RWPE1 (cell line): ENCODE measurements around the gene USH1G.

ENCODE experiments used
- CTCF ChIA-PET: fragments of 350-600 bp; sonication (Branson Sonifier 250); formaldehyde crosslinking; extraction: SDS; loops from one replicate; lab custom pipeline; 2021; lab: Yijun Ruan, JAX
- POLR2A ChIA-PET: fragments of 400-600 bp; formaldehyde crosslinking; extraction: SDS; loops from one replicate; lab custom pipeline; 2020; ENCODE audit warnings: antibody characterized with exemption; ENCODE audit not compliant: low non-redundant PET; lab: Yijun Ruan, JAX
- DNase-seq: peaks from one replicate; pipeline ENCODE4 v3.0.0; 2012; ENCODE audit warnings: low spot score
- H3K27ac ChIP-seq: fragments of 450-650 bp; 2 replicates; pipeline ENCODE4 v1.5.1; 2017
- TF ChIP-seq, protein P1 (sequence below): fragments of 450-650 bp; conservative IDR thresholded peaks from 2 replicates; pipeline ENCODE4 v1.5.1; 2017; ENCODE audit warnings: low read depth, mild to moderate bottlenecking

Gene USH1G

GRCh38 chr17:74961657-74962350, 38.7 kb upstream of the USH1G start:
- H3K27ac ChIP-seq, result no peak overlapping the region
- TF ChIP-seq, protein P1, sequence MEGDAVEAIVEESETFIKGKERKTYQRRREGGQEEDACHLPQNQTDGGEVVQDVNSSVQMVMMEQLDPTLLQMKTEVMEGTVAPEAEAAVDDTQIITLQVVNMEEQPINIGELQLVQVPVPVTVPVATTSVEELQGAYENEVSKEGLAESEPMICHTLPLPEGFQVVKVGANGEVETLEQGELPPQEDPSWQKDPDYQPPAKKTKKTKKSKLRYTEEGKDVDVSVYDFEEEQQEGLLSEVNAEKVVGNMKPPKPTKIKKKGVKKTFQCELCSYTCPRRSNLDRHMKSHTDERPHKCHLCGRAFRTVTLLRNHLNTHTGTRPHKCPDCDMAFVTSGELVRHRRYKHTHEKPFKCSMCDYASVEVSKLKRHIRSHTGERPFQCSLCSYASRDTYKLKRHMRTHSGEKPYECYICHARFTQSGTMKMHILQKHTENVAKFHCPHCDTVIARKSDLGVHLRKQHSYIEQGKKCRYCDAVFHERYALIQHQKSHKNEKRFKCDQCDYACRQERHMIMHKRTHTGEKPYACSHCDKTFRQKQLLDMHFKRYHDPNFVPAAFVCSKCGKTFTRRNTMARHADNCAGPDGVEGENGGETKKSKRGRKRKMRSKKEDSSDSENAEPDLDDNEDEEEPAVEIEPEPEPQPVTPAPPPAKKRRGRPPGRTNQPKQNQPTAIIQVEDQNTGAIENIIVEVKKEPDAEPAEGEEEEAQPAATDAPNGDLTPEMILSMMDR, result peak; percentile 85
- DNase-seq, result peak; percentile 81
- POLR2A ChIA-PET, result interaction anchor here (0.5 to 0.9 kb wide), 4 partner anchors 26 to 92 kb away, joined by 3 to 4 read pairs (median 3); partner anchors contain the start of genes CDR2L and MRPL58
- CTCF ChIA-PET, result interaction anchor here (0.6 to 3.0 kb wide), 22 partner anchors 10 to 240 kb away, joined by 3 to 35 read pairs (median 6); partner anchors contain the start of genes CDR2L, HID1, MRPL58 and OTOP2

DNA sequence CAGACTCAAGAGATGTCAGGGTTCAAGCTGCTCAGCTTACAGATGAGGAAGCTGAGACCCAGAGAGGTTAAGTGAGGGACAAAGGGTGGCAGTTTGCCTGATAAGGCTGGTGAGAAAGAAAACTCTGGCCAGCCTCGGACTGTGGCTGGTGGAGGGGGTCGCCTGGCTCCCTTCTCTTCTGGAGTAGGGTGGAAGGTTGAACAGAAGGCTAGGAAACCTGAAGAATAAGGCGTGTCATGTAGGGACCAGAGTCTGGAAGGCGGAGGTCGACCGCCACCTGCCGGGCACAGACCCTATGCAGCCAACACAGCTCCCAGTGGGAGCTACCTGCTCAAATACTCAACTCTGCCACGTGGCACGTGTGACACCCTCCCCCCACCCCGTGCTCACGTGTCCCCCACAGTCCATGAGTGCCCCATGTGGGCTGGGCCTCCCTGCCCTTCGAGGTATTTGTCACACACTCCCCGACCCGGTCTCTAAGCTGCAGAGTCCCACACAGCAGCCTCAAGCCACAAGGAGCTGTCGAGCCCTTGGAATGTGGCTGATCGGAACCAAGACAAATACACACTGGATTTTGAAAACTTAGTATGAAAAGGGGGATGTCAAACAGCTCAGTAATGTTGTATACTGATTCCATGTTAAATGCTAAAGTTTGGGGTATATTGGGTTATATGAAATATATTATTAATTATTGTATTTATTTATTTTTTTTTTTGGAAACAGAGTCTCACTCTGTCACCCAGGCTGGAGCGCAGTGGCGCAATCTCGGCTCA, 37.7 kb upstream of the USH1G start:
- ChIA-PET CTCF (interaction anchor here (0.6 to 3.0 kb wide), 16 partner anchors 10 to 371 kb away, joined by 3 to 35 read pairs (median 6); partner anchors contain the start of genes HID1, MRPL58, OTOP2 and USH1G), POLR2A (no interaction called here)
- TF ChIP-seq, protein P1, result no peak
- DNase-seq, result no peak
- H3K27ac ChIP-seq, result peak overlapping the region; percentile 9; the same call in 1 of the 2 replicates

DNA sequence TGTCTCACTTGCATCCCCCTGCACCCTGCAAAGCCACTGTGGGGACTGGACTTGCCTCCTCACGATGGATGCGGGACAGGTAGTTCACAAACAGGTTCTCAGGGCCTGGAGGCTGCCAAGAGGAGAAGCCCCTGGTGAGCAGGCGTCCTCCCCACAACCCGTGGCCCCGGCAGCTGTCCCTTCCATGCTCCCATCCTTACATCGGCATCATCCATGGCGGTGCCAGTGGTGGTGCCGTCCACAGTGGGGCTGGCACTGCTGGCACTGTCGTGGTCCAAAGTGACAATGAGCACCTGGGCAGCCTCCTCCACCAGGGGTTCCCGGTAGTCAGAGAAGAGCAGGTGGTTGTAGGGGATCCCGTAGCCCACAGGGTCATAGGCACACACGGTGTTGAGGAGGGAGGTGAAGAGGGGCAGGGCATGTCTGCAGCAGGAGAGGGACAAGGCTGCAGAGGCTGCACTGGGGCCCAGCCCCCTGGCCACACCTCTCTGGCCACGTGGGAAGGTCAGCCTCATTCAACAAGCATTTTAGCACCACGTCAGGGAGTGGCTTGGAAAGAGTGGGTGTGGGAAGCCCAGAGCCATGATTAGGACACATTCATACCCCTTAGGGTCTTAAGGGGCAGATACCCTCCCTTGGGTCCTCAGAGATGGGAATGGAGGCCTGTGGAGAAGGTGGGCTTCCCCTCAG, 36.9 kb upstream of the USH1G start:
- TF ChIP-seq, protein P1, result no peak
- ChIA-PET CTCF (interaction anchor here (0.6 to 4.0 kb wide), 6 partner anchors 12 to 52 kb away, joined by 3 to 113 read pairs (median 25); partner anchors contain the start of genes HID1, MRPL58, OTOP2 and USH1G), POLR2A (no interaction called here)
- H3K27ac ChIP-seq, result peak overlapping the region; percentile 9; the same call in 1 of the 2 replicates
- DNase-seq, result peak; percentile 46

DNA sequence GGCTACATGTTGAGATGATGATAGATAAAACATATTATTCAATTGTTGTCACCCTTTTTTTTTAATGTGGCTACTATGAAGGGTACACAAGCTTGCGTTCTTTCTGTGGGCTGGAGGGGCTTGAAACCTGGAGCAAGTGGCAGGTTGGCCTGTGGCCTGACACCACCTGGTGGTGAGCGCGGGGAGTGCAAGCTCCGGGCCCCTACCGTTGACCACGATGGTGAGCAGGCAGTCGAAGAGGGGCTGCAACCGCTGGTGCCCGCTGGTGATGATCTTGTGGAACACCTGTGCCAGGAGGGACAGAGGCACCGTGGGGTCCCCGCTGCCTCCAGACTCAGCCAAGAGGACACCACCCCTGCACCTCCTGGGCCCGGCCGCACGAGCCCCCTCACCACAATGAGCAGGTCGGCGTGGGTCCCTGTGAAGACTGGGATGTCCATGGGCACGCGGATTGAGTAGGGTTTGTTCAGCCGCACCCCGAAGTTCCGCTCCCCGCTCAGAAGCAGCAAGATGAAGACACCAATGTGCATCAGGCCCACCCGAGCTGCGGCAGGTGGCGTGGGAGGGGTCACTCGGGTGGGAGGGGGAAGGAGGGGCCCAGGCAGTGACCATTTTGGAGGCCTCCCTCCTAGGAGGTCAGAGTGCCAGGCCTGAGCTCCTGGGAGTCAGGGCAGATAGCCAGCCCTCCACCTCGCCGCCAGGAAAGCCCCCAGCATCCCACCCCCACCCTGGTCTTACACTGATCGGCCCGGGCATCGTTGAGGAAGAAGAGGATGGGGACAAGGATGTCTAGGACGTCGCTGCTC, 35.1 kb upstream of the USH1G start:
- CTCF ChIA-PET, result interaction anchor here (0.5 to 4.0 kb wide), 26 partner anchors 8 to 1021 kb away, joined by 3 to 113 read pairs (median 4); partner anchors contain the start of genes ACOX1, MRPL58, OTOP2 and TEN1
- H3K27ac ChIP-seq, result no peak overlapping the region
- DNase-seq, result peak; percentile 78
- TF ChIP-seq, protein P1, result peak; percentile 97
- POLR2A ChIA-PET, result no interaction called here

DNA sequence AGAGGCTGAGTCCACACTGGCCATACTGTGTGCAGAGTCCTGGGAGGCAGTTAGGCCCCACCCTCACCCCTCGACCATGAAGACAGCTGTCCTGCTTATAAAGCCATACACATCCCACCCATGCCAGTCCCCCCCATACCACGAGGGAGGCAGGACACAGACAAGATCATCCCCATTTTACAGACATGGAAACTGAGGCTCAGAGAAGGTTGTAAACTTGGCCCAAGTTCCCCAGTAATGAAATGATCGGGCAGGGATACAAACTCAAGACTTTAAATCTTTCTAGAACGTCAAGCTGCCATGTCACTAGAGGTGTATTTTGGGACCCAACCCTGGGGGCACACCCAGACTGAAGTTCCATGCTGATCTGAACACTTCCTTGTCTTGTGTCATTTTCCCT, 33.0 kb upstream of the USH1G start:
- CTCF ChIA-PET, result interaction anchor here (0.9 to 4.0 kb wide), 3 partner anchors 13 to 112 kb away, joined by 3 to 113 read pairs (median 10); partner anchors contain the start of genes OTOP2 and USH1G
- no peak for DNase-seq
- POLR2A ChIA-PET, result no interaction called here
- TF ChIP-seq, protein P1, result no peak
- no peak overlapping the region for H3K27ac ChIP-seq
